ENCODE data around the gene FDX2. TPM values are rescaled to one million over a fixed set of nuclear protein-coding genes. Genes with fewer than 3 reads are reported as not detected.

The FDX2 gene
- total and polyA plus RNA-seq, 2 of the 8 experiments (the other 6 are each of a cell fraction or from before 2014, with no cell fraction given) = 27.0 to 64.4 TPM

DNA sequence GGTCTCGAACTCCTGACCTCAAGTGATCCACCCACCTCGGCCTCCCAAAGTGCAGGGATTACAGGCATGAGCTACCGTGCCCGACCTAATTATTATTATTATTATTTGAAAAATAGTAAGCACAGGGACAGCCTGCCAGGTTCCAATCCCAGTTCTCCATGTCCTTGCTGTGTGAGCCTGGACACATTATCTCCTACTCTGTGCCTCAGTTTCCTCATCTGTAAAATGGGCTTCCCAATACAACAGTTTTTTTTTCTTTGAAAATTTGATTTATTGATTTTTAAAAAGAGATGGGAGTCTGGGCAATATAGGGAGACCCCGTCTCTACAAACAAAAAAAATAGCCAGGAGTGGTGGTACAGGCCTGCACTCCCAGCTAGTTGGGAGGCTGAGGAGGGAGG lies 9.5 kb downstream of the FDX2 start:
- H3K4me1 ChIP-seq (replicated peaks in 1 of 4; ENCODE audit: control insufficient read depth in 3 of 4, insufficient read depth in 4 of 4, low read length in 3 of 4) = no peaks in the 10 kb centered on the region
- H3K23me2 ChIP-seq (ENCODE audit: low read depth, low read length) = no peaks in the 10 kb centered on the region
- H3K79me1 ChIP-seq (ENCODE audit: low read depth, low read length) = no peaks in the 10 kb centered on the region
- H3K4me2 ChIP-seq (ENCODE audit: insufficient read depth in 1 of 2, low read depth in 2 of 2, low read length in 2 of 2) = no peak overlapping the region
- no peaks in the 10 kb centered on the region for H3K79me2 ChIP-seq (ENCODE audit: control insufficient read depth in 1 of 2, insufficient read depth in 2 of 2, low read length in 2 of 2)
- H2BK20ac ChIP-seq (ENCODE audit: low read length) = no peak overlapping the region
- DNase-seq (ENCODE audit: low read depth in 1 of 2, low spot score in 2 of 2) = no peak
- no peaks in the 10 kb centered on the region for H3K27me3 ChIP-seq (replicated peaks in 1 of 4; ENCODE audit: control insufficient read depth in 3 of 4, extremely low read depth in 1 of 4, insufficient read depth in 3 of 4, low read length in 3 of 4)
- no peak overlapping the region for H3K23ac ChIP-seq (ENCODE audit: insufficient read length)
- H3K4me3 ChIP-seq (ENCODE audit: extremely low read depth in 1 of 4, insufficient read depth in 2 of 4, low read depth in 3 of 4, low read length in 4 of 4) = no peak overlapping the region
- no peak overlapping the region for H2BK12ac ChIP-seq (ENCODE audit: low read depth, low read length)
- no peak for TF ChIP-seq BACH1 (IDR thresholded peaks at IDR 0.05; ENCODE audit: low read length)
- TF ChIP-seq, protein P1, sequence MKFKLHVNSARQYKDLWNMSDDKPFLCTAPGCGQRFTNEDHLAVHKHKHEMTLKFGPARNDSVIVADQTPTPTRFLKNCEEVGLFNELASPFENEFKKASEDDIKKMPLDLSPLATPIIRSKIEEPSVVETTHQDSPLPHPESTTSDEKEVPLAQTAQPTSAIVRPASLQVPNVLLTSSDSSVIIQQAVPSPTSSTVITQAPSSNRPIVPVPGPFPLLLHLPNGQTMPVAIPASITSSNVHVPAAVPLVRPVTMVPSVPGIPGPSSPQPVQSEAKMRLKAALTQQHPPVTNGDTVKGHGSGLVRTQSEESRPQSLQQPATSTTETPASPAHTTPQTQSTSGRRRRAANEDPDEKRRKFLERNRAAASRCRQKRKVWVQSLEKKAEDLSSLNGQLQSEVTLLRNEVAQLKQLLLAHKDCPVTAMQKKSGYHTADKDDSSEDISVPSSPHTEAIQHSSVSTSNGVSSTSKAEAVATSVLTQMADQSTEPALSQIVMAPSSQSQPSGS (IDR thresholded peaks at IDR 0.05; ENCODE audit: low read length) = no peak
- TF ChIP-seq, protein P2, sequence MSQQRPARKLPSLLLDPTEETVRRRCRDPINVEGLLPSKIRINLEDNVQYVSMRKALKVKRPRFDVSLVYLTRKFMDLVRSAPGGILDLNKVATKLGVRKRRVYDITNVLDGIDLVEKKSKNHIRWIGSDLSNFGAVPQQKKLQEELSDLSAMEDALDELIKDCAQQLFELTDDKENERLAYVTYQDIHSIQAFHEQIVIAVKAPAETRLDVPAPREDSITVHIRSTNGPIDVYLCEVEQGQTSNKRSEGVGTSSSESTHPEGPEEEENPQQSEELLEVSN (IDR thresholded peaks at IDR 0.05) = no peak
- no peak for TF ChIP-seq SP1 (IDR thresholded peaks at IDR 0.05; ENCODE audit: low read depth, low read length)
- no peak overlapping the region for H3K18ac ChIP-seq (ENCODE audit: extremely low read depth, low read length)
- FAIRE-seq = no peak
- no peak overlapping the region for H2AK5ac ChIP-seq (ENCODE audit: low read depth, low read length)
- no peak overlapping the region for H2BK5ac ChIP-seq (ENCODE audit: low read depth, low read length)
- WGBS, 2 experiments (ENCODE audit: extremely low coverage in 1 of 2, insufficient coverage in 1 of 2, insufficient read length in 1 of 2, insufficient replicate concordance in 2 of 2, low coverage in 1 of 2, low lambda C conversion rate in 2 of 2, missing lambda C conversion rate in 1 of 2) = 91% methylated on average over 5 of the region's 5 CpGs; no CpG with 5 or more reads in 1 of the 2 experiments
- no peak overlapping the region for H3K4ac ChIP-seq (replicated peaks; ENCODE audit: insufficient read length, low read depth, low read length)
- no peak overlapping the region for H3K56ac ChIP-seq (replicated peaks; ENCODE audit: insufficient read length, low read depth, low read length)
- H3K14ac ChIP-seq (ENCODE audit: insufficient read length) = no peak overlapping the region
- H4K5ac ChIP-seq (ENCODE audit: insufficient read length, low read depth, low read length) = no peak overlapping the region
- H2BK120ac ChIP-seq (replicated peaks; ENCODE audit: low read depth, low read length) = no peak overlapping the region
- H4K20me1 ChIP-seq (replicated peaks in 1 of 2; ENCODE audit: control insufficient read depth in 1 of 2, insufficient read depth in 2 of 2, low read length in 2 of 2) = no peaks in the 10 kb centered on the region
- peaks cover 0 to 13% (median 0%) of the 10 kb centered on the region in 4 experiments; a peak in 2 of 8 replicates for H3K36me3 ChIP-seq (ENCODE audit: control insufficient read depth in 2 of 4, insufficient read depth in 4 of 4, low read length in 3 of 4)
- H3K9me3 ChIP-seq (ENCODE audit: insufficient read depth in 2 of 2, low read depth in 1 of 2, low read length in 1 of 2) = no peaks in the 10 kb centered on the region
- H3K9ac ChIP-seq (replicated peaks in 1 of 4; ENCODE audit: extremely low read depth in 1 of 4, low read depth in 3 of 4, low read length in 3 of 4) = no peak overlapping the region
- CTCF ChIA-PET (ENCODE audit: partially characterized antibody) = interaction anchor here (1.4 to 2.5 kb wide), 4 partner anchors 10 to 82 kb away, joined by 3 to 10 read pairs (median 6); no protein-coding TSS in a partner anchor
- no peak overlapping the region for H2BK15ac ChIP-seq (ENCODE audit: low read length)
- H2AFZ ChIP-seq (ENCODE audit: low read length) = no peak overlapping the region
- no peak overlapping the region for H4K8ac ChIP-seq (ENCODE audit: extremely low read depth, insufficient read depth, low read length)
- H4K91ac ChIP-seq (replicated peaks; ENCODE audit: insufficient read length, low read length) = no peak overlapping the region
- no peak overlapping the region for H3K27ac ChIP-seq (ENCODE audit: low read depth, low read length)
- POLR2A ChIA-PET (ENCODE audit: partially characterized antibody) = interaction anchor here (0.8 to 1.8 kb wide), 5 partner anchors 8 to 27 kb away, joined by 4 to 7 read pairs (median 4); partner anchors contain the start of gene RAVER1
